Measurements from ENCODE around the gene MPHOSPH9. TPM values are rescaled to one million over a fixed set of nuclear protein-coding genes. Genes with fewer than 3 reads are reported as not detected.

The MPHOSPH9 gene
- total and polyA plus RNA-seq, 2 of the 13 experiments (the other 11 are each of a cell fraction or from before 2014, with no cell fraction given) = 20.3 to 63.4 TPM

DNA sequence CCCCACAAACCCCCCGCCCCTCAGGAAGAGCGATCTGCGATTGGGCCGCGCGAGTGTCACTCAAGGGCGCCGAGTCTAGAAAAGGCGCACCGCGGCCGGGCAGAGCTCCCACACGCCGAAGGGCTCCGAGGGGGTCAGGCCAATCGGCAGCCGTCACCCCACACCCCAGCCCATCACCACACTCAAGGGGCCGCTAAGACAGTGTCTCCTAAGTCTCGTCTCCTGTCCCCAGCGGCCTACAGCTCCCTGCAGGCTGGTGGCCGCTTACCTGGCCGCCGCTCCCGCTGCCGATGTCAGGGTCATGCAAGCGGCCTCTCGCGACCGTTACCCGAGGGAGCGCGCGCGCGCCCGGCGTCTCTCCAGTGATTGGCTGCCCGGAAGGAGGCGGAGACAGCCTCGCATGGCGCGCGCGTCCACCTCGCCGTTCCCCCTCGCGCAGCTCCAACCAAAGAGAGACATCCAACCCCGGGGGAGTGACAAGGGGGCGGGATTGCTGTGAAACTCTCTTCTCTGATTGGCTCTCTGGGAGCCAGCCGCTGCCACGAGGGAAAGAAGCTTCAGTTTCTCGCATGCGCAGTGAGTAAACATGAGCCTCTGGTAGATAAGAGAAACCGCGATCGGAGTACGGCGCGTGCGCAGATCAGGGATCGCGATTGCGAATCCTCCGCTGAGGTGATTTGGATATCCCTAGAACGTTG is at the start of gene MPHOSPH9, which contains the start of gene MTRFR (continued):
- TF ChIP-seq ZBTB40 (IDR thresholded peaks at IDR 0.05) (no peak), ZBTB40 (CRISPR knock-in tag; IDR thresholded peaks at IDR 0.05) (peak; percentile 78), RAD51 (IDR thresholded peaks at IDR 0.05; ENCODE audit: borderline replicate concordance) (no peak), CENPX (CRISPR knock-in tag; IDR thresholded peaks at IDR 0.05) (no peak), ZNF142 (CRISPR knock-in tag; IDR thresholded peaks at IDR 0.05) (peak; percentile 66; the same call in 1 of the 2 replicates), DZIP1 (CRISPR knock-in tag; IDR thresholded peaks at IDR 0.05) (0 out of 2 replicates have a peak, but pooled peaks have one; percentile 89), KDM3A (CRISPR knock-in tag; IDR thresholded peaks at IDR 0.05; ENCODE audit: low read depth) (peak; percentile 80; the same call in 1 of the 2 replicates), KAT2B (IDR thresholded peaks at IDR 0.05; ENCODE audit: borderline replicate concordance, low read depth, low read length) (no peak), RFX1 (IDR thresholded peaks at IDR 0.05) (no peak), IRX3 (CRISPR knock-in tag; IDR thresholded peaks at IDR 0.05; ENCODE audit: borderline replicate concordance, low read depth) (no peak), ESRRA (CRISPR knock-in tag; IDR thresholded peaks at IDR 0.05; ENCODE audit: low read depth) (no peak; the same call in 1 of the 2 replicates), ZFP1 (CRISPR knock-in tag; IDR thresholded peaks at IDR 0.05) (peak; percentile 51; the same call in 1 of the 2 replicates)
